BJ (cell line): ENCODE results near the gene PTPRM. TPM values are rescaled to one million over a fixed set of nuclear protein-coding genes. Genes with fewer than 3 reads are reported as not detected.
"Not testable (repeated sequence)": the region's sequence is repeated elsewhere in the genome, so short reads cannot be mapped to it uniquely, and the experiment has no call there.

Source experiments
- CTCF ChIA-PET: fragments of 350-600 bp; formaldehyde crosslinking; extraction: SDS; loops from one replicate; lab custom pipeline; 2021; ENCODE audit warnings: antibody characterized with exemption, inconsistent platforms; lab: Yijun Ruan, JAX
- POLR2A ChIA-PET: fragments of 300-600 bp; sonication (Branson Sonifier 250); formaldehyde crosslinking; extraction: SDS; loops from one replicate; lab custom pipeline; 2021; ENCODE audit warnings: antibody characterized with exemption; lab: Charles Lee
- DNase-seq: peaks from one replicate; pipeline ENCODE4 v3.0.0-alpha.2; 2011; ENCODE audit warnings: low read depth
- H3K27me3 ChIP-seq: 2 replicates; pipeline ENCODE4 v1.6.0; 2011; ENCODE audit warnings: low read length; ENCODE audit not compliant: control insufficient read depth, insufficient read depth
- H3K36me3 ChIP-seq: 2 replicates; pipeline ENCODE4 v1.5.1; 2011; ENCODE audit warnings: low read length; ENCODE audit not compliant: control insufficient read depth, insufficient read depth
- H3K4me3 ChIP-seq: 2 replicates; pipeline ENCODE4 v1.5.1; 2011; ENCODE audit warnings: low read depth, mild to moderate bottlenecking, control low read depth, low read length
- polyA plus RNA-seq: library from polyadenylated mRNA; depleted of rRNA; stranded (reverse); fragments of >200 nt; gene quantifications from 2 replicates; pipeline ENCODE4 v1.2.3, GENCODE V29; 2011
- TF ChIP-seq, protein P1 (sequence below): IDR thresholded peaks from 2 replicates; pipeline ENCODE4 v1.5.1; 2011; ENCODE audit warnings: low read depth, mild to moderate bottlenecking, control low read depth, inconsistent platforms, low read length, moderate library complexity; ENCODE audit not compliant: insufficient read depth

Gene PTPRM
- polyA plus RNA-seq, 1 experiment, result 149 TPM

DNA sequence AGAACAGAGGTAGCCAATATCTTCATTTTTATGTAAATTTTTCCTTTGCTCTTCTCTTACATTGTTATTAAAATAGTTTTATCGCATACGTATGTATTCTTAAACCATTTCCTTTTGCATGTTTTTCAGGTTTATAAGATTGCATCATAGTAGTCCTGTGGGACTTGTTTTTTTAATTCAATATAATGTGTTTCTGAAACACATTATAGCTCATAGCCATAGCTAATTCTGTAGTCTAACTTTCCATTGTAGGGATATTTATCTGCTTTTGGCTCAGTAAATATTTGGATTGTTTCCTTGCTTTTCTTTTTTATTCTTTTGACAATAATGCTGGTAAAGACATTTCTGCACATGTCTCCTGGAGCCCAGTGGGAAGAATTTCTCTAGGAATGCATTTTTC is 484.3 kb downstream of the PTPRM start:
- no peak overlapping the region for H3K4me3 ChIP-seq
- CTCF ChIA-PET, result no interaction called here
- H3K27me3 ChIP-seq, result no peaks in the 10 kb centered on the region
- H3K36me3 ChIP-seq, result no peaks in the 10 kb centered on the region
- DNase-seq, result no peak
- POLR2A ChIA-PET, result no interaction called here
- TF ChIP-seq, protein P1, sequence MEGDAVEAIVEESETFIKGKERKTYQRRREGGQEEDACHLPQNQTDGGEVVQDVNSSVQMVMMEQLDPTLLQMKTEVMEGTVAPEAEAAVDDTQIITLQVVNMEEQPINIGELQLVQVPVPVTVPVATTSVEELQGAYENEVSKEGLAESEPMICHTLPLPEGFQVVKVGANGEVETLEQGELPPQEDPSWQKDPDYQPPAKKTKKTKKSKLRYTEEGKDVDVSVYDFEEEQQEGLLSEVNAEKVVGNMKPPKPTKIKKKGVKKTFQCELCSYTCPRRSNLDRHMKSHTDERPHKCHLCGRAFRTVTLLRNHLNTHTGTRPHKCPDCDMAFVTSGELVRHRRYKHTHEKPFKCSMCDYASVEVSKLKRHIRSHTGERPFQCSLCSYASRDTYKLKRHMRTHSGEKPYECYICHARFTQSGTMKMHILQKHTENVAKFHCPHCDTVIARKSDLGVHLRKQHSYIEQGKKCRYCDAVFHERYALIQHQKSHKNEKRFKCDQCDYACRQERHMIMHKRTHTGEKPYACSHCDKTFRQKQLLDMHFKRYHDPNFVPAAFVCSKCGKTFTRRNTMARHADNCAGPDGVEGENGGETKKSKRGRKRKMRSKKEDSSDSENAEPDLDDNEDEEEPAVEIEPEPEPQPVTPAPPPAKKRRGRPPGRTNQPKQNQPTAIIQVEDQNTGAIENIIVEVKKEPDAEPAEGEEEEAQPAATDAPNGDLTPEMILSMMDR, result no peak

GRCh38 chr18:8052237-8052701 is 485.2 kb downstream of the PTPRM start:
- Histone ChIP-seq H3K36me3 (no peaks in the 10 kb centered on the region), H3K27me3 (no peaks in the 10 kb centered on the region), H3K4me3 (no peak overlapping the region)
- DNase-seq, result no peak
- TF ChIP-seq, protein P1, result no peak
- ChIA-PET POLR2A (no interaction called here), CTCF (no interaction called here)

- H3K36me3 ChIP-seq, result no peaks in the 10 kb centered on the region
- DNase-seq, result no peak
- no peaks in the 10 kb centered on the region for H3K27me3 ChIP-seq
- CTCF ChIA-PET, result no interaction called here
- POLR2A ChIA-PET, result no interaction called here
- TF ChIP-seq, protein P1, result no peak
- H3K4me3 ChIP-seq, result no peak overlapping the region
These were observed 489.6 kb downstream of the PTPRM start for GRCh38 chr18:8056723-8057122.

- not testable (repeated sequence) for H3K4me3 ChIP-seq
These were observed 496.0 kb downstream of the PTPRM start for GRCh38 chr18:8063152-8063551.

GRCh38 chr18:8063733-8064132 is 496.6 kb downstream of the PTPRM start:
- ChIA-PET CTCF (no interaction called here), POLR2A (no interaction called here)
- no peak for DNase-seq
- TF ChIP-seq, protein P1, result no peak
- H3K4me3 ChIP-seq, result no peak overlapping the region
- no peaks in the 10 kb centered on the region for H3K36me3 ChIP-seq
- no peaks in the 10 kb centered on the region for H3K27me3 ChIP-seq

More at GRCh38 chr18:8063152-8063551, 496.0 kb downstream of the PTPRM start:
- CTCF ChIA-PET, POLR2A ChIA-PET, H3K27me3 ChIP-seq, DNase-seq, H3K36me3 ChIP-seq: not testable (repeated sequence)

DNA sequence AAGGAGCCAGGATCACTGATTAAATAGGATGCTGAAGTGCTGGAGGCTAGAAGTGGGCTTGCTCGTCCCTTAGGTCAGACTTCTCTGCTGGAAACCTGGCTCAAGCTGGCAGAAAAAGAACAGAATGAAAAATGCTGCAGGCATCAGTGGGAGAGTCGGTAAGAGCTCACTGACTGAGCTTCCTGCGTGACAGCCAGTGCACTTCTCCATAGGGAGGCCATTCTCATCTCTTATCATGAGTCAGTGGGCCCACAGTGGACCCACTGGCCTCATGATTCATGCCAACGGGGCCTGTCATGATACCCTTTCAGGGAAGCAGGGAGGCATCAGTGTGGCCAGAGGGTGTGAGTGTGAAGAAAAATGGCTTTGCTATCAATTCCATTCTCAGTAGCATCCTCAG is 498.2 kb downstream of the PTPRM start:
- TF ChIP-seq, protein P1, result no peak
- no peak for DNase-seq
- ChIA-PET CTCF (no interaction called here), POLR2A (no interaction called here)
- Histone ChIP-seq H3K27me3 (no peaks in the 10 kb centered on the region), H3K36me3 (no peaks in the 10 kb centered on the region), H3K4me3 (no peak overlapping the region)
